MM.1S (cell line): ENCODE measurements around the gene RXFP4.
"Not testable (repeated sequence)": the region's sequence is repeated elsewhere in the genome, so short reads cannot be mapped to it uniquely, and the experiment has no call there.

ENCODE experiments used
- CTCF ChIP-seq: fragments of 300-600 bp; sonication (generic); IDR thresholded peaks from 2 replicates; pipeline ENCODE4 v1.5.1; 2016; ENCODE audit warnings: antibody characterized with exemption, low read length, mixed read lengths
- EZH2 ChIP-seq: fragments of 300-600 bp; sonication (generic); optimal IDR thresholded peaks from 2 replicates; pipeline ENCODE3; 2017; ENCODE audit warnings: low read depth, mild to moderate bottlenecking, antibody characterized with exemption, low read length, mixed read lengths
- EZH2phosphoT487 ChIP-seq: fragments of 300-600 bp; sonication (generic); IDR thresholded peaks from 2 replicates; pipeline ENCODE4 v1.6.1; 2018; ENCODE audit warnings: antibody characterized with exemption, low read length

- TF ChIP-seq CTCF, EZH2phosphoT487, EZH2: not testable (repeated sequence)
These were observed 43.6 kb downstream of the RXFP4 start for GRCh38 chr1:155984903-155985645.
